ENCODE results near the gene RGS3. TPM values are rescaled to one million over a fixed set of nuclear protein-coding genes. Genes with fewer than 3 reads are reported as not detected.
A peak's percentile ranks its signal among the peaks of the same experiment; 100 is the strongest.

Gene RGS3
- total RNA-seq, 3 donors from 2014 or later: 65.9 to 83.8 (median 70.7) TPM

DNA sequence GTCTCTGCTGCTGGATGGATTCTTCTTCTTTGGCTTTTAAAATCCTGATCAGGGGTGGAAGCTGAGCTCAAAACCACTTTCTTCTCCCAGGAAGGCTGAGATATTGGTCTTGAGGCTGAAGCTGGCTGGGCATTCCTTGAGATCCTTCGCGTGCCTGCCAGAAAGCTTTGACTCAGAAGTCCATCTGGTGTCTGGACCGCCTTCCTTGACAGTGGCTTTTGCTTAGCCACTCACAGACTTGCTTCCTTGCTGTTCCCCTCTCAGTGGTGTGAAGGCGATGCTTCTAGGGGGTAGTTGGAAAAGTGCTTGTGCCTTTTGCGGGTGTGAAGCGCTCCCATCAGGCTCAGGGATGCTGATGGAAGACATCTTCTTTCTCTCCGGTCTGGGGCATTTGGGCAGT is 45.9 kb downstream of the RGS3 start:
- Histone ChIP-seq H3K4me3 (no peak overlapping the region), H3K4me1 (ENCODE audit: low read depth) (peaks cover 43% of the 10 kb centered on the region), H3K36me3 (ENCODE audit: low read depth) (no peaks in the 10 kb centered on the region), H3K9me3 (no peaks in the 10 kb centered on the region)
- intact Hi-C loops (cut with DNase I, micrococcal nuclease): no loop called here
- DNase-seq (peak in 2 of 3 donors; percentile 31 to 44), ATAC-seq (no peak)
- no peak for TF ChIP-seq CTCF (IDR thresholded peaks at IDR 0.05)

GRCh38 chr9:113511047-113511521 is 47.6 kb downstream of the RGS3 start:
- Histone ChIP-seq H3K4me3 (no peak overlapping the region), H3K4me1 (ENCODE audit: low read depth) (peaks cover 53% of the 10 kb centered on the region), H3K36me3 (ENCODE audit: low read depth) (no peaks in the 10 kb centered on the region), H3K9me3 (no peaks in the 10 kb centered on the region)
- TF ChIP-seq CTCF (IDR thresholded peaks at IDR 0.05): no peak
- peak; percentile 75 for ATAC-seq
- peak; percentile 75 to 78 (median 76) for DNase-seq
- intact Hi-C loops (cut with DNase I, micrococcal nuclease): no loop called here

DNA sequence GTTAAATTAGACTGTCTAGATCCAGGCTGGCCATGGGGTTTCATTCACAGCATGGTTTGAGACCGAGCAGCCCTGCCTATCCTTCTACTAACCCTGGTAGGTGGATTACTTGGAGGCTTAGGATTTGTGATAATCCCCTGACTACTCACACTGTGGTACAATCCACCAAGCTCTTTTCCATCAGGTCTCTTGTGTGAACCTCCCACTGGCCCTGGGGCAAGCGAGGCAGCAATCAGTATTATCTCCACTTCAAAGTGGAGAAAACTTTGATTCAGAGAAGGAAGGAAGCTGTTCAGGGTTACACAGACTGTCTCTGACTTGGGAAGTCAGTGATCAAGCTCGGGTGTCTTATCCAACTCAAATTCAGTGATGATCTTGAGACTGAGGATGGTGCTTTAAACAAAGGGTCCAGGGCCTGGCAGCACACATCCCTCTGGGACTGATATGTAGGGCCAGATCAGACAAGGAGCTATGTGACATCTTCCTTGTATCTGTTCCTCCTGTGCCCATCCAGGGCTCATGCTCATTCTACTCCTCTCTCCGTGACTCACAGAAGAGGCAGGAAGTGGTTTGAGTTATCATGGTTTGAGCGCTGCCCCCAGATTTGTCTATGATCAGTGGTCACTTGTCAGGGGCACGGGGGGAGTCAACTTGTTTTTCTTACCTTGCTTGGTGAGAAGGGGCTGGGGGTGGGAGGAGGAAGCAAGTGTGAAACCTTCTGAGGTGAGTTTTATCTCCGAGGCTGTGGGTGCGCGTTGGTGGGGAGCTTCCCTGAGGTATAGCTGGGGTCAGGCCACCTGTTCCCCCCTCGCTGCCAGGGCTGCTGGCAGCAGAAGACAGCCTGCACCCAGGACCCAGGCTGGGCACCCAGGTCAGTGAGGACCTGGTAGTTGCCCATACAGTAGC is 48.6 kb downstream of the RGS3 start:
- TF ChIP-seq CTCF (IDR thresholded peaks at IDR 0.05): no peak
- Histone ChIP-seq H3K9me3 (no peaks in the 10 kb centered on the region), H3K36me3 (ENCODE audit: low read depth) (no peaks in the 10 kb centered on the region), H3K4me3 (no peak overlapping the region), H3K4me1 (ENCODE audit: low read depth) (peaks cover 59% of the 10 kb centered on the region)
- DNase-seq: peak in 2 of 3 donors; percentile 49 to 62
- intact Hi-C loops (cut with DNase I, micrococcal nuclease): no loop called here
- no peak for ATAC-seq

GRCh38 chr9:113513111-113513510 is 49.6 kb downstream of the RGS3 start:
- H3K4me1 ChIP-seq (ENCODE audit: low read depth): peaks cover 54% of the 10 kb centered on the region

DNA sequence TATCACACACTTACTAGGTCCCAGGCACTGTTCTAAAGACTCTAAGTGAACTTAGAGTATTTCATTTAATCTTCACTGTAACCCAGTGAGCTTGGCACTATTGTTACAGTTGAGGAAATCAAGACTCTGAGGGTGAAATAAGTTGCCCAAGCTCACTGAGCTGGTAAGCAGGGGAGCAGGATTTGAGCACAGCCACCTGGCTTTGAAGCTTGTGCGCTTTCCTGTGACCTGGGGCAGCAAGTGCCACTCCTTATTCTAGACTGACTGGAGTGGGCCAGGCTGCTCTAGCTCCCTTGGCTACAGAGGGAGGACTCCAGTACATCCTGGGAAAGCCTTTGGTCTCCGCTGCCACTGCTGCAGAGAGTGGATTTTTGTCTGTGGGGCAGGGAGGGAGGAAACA is 50.0 kb downstream of the RGS3 start:
- no peaks in the 10 kb centered on the region for H3K36me3 ChIP-seq (ENCODE audit: low read depth)
- H3K4me1 ChIP-seq (ENCODE audit: low read depth): peaks cover 51% of the 10 kb centered on the region
- H3K4me3 ChIP-seq: no peak overlapping the region
- no peak for ATAC-seq
- peak in 1 of 3 donors; percentile 17 for DNase-seq
- no peaks in the 10 kb centered on the region for H3K9me3 ChIP-seq
- intact Hi-C loops (cut with DNase I, micrococcal nuclease): no loop called here
- TF ChIP-seq CTCF (IDR thresholded peaks at IDR 0.05): no peak

More at GRCh38 chr9:113513111-113513510, 49.6 kb downstream of the RGS3 start:
- DNase-seq (peak in 2 of 3 donors; percentile 16 to 51), ATAC-seq (no peak)
- H3K9me3 ChIP-seq: no peaks in the 10 kb centered on the region
- no peak overlapping the region for H3K4me3 ChIP-seq
- H3K36me3 ChIP-seq (ENCODE audit: low read depth): no peaks in the 10 kb centered on the region
- TF ChIP-seq CTCF (IDR thresholded peaks at IDR 0.05): no peak
- intact Hi-C loops (cut with DNase I, micrococcal nuclease): no loop called here
